Glomerular visceral epithelial cell (primary cell): ENCODE data around the gene DHRS3.

Source experiments
- DNase-seq: peaks from one replicate; pipeline ENCODE4 v3.0.0-alpha.2; 2016; ENCODE audit errors: extremely low spot score

Gene DHRS3

GRCh38 chr1:12518931-12519692, 98.9 kb downstream of the DHRS3 start:
- DNase-seq = no peak
